Activated naive CD4-positive, alpha-beta T cell treated with anti-CD3 and anti-CD28 coated beads, Interleukin-2, amount 50 U/mL, for 24 hours (primary cell): Measurements from ENCODE around the gene BLM.
"Not testable (repeated sequence)": the region's sequence is repeated elsewhere in the genome, so short reads cannot be mapped to it uniquely, and the experiment has no call there.

Experiments used
- H3K27ac Mint-ChIP-seq: one replicate; pipeline ENCODE4 v1.8.0; 2021; ENCODE audit warnings: mild to moderate bottlenecking, mixed read lengths
- H3K27me3 Mint-ChIP-seq: one replicate; pipeline ENCODE4 v1.8.0; 2021; ENCODE audit warnings: mixed read lengths
- H3K36me3 Mint-ChIP-seq: one replicate; pipeline ENCODE4 v1.8.0; 2021; ENCODE audit warnings: mixed read lengths
- H3K4me1 Mint-ChIP-seq: one replicate; pipeline ENCODE4 v1.8.0; 2021; ENCODE audit warnings: mixed read lengths
- H3K4me3 Mint-ChIP-seq: one replicate; pipeline ENCODE4 v1.8.0; 2021; ENCODE audit warnings: mild to moderate bottlenecking, mixed read lengths
- H3K9me3 Mint-ChIP-seq: one replicate; pipeline ENCODE4 v1.8.0; 2021; ENCODE audit warnings: mixed read lengths

BLM gene

DNA sequence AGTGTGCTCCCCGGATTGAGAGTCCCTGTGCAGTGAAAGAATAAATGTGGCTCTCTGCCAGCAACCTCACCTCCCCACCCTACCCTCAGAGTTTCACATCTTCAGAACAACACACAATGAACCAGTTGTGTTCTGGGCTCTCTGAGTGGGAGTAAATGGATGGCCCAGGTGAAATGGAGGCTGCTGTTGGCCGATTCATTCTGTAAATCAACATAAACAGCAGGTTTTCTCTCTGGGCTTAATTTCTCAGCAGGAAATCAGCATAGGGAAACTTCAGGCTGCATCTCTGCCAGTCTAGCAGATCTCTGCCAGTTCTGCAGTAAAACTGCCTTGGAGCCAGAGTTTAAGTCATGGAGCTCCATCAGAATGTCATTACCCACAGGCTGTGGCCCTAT lies 96.6 kb downstream of the BLM start:
- peaks cover 20% of the 10 kb centered on the region for H3K4me1 Mint-ChIP-seq
- no peaks in the 10 kb centered on the region for H3K27me3 Mint-ChIP-seq
- H3K9me3 Mint-ChIP-seq, result no peaks in the 10 kb centered on the region
- no peak overlapping the region for H3K27ac Mint-ChIP-seq
- H3K4me3 Mint-ChIP-seq, result no peak overlapping the region
- peaks cover 2% of the 10 kb centered on the region for H3K36me3 Mint-ChIP-seq

DNA sequence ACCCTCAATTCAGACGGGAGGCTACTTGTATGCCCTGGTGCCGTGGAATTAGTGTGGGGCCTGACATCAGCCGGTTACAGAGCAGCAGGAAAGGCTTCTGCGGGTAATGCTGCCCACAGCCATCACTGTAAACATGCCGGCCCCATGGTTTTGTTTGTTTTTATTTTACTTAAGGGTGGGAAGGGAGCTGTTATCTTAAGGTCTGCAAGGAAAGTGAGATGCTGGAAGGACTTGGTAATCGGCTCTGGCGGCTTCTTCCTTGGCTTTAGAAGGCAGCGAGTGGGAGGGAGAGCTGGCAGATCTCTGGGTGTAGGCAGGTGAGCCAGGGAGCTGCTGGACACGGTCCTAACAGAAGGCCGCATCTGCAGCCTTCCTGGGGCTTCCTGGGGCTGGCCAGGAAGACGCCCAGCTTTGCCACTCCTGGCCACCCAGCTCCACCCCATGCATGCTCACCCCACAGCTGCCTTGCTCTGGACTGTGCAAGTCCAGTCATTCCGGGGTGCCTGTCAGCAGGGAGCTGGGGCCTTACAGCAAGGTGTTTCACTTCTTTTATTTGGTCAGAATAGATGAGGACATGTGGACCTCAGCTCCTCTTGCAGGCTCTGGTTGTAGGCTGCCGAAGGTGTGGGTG lies 97.2 kb downstream of the BLM start:
- no peak overlapping the region for H3K4me3 Mint-ChIP-seq
- H3K9me3 Mint-ChIP-seq, result no peaks in the 10 kb centered on the region
- no peak overlapping the region for H3K27ac Mint-ChIP-seq
- no peaks in the 10 kb centered on the region for H3K27me3 Mint-ChIP-seq
- peaks cover 21% of the 10 kb centered on the region for H3K4me1 Mint-ChIP-seq
- peaks cover 2% of the 10 kb centered on the region for H3K36me3 Mint-ChIP-seq

DNA sequence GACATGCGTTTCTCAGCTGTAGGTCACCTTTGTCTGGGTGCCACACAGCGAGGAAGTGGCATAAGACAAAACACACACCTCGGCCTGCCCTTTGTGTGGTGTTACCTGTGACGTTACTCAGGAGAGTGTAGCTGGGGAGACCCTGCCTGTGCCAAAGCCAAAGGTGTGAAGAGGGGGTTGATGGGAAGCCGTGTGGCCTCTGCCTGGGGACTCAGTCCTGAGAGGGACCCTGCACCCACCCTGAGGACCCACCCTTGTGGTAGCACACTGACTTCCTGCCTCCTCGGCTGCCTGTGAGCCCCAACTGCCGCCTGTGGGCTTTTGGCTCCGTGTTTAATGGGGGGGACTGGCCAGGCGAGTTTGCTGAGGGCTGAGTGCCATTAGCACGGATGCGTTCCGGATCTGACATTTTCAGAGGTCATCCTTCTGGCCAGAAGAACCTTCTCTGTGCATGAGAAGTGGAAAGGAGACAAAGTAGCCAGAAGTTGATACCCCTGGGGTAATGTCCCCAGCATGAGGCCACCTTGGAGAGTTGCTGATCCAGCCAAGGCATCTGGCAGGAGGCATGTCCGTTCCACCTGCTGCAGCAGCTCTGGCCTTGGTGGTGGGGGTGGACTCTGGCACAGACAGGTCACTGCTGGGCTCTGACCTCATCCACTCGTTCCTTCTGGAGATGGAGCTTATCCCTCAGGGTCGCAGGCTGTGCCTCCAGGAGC lies 99.4 kb downstream of the BLM start:
- H3K4me3 Mint-ChIP-seq, result no peak overlapping the region
- no peak overlapping the region for H3K27ac Mint-ChIP-seq
- no peaks in the 10 kb centered on the region for H3K36me3 Mint-ChIP-seq
- H3K9me3 Mint-ChIP-seq, result no peaks in the 10 kb centered on the region
- H3K27me3 Mint-ChIP-seq, result no peaks in the 10 kb centered on the region
- H3K4me1 Mint-ChIP-seq, result peaks cover 21% of the 10 kb centered on the region

DNA sequence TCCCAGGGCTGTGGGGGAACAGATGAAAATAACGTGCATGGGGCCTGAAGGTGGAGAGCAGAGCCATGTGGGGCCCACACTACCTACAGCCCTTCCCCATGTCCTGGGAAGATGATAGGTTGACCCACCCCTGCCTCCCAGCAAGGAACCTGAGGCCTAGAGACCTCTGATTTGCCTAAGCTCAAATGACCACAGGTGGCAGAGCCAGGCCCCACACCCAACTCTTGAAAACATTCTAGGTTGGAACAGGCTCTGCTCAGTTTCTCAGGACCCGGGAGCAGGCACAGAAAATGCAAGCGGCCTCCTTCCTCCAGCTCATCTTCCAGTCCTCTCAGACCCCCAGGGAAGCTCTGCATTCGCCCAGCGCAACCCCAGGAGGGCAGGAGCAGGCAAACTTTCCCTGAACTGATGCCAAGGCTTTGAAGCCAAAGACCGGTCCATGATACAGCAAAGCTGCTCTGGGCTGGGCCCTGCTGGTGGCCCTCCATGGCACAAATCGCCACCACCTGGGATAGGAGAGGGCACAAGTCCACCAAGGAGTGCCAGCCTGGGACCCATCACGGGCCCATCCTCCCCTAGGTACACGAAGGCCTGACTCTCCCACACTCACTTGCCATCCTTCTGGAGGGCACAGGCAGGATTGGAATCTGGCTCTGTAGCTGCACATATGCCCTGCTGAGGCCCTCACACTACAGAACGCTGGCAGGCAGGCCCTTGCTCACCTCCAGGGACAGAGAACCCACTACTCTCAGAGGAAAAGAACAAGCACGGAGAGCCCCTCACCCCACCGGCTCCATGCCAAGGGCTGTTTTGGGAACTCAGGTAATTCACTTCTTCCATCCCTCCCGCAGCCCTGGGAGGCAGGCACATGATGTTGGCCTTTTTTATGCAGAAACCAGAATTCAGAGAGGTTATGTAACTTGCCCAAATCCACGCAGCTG lies 100.2 kb downstream of the BLM start:
- Mint-ChIP-seq H3K4me1 (peaks cover 21% of the 10 kb centered on the region), H3K4me3 (no peak overlapping the region), H3K27me3 (no peaks in the 10 kb centered on the region), H3K27ac (no peak overlapping the region), H3K36me3 (no peaks in the 10 kb centered on the region), H3K9me3 (no peaks in the 10 kb centered on the region)

DNA sequence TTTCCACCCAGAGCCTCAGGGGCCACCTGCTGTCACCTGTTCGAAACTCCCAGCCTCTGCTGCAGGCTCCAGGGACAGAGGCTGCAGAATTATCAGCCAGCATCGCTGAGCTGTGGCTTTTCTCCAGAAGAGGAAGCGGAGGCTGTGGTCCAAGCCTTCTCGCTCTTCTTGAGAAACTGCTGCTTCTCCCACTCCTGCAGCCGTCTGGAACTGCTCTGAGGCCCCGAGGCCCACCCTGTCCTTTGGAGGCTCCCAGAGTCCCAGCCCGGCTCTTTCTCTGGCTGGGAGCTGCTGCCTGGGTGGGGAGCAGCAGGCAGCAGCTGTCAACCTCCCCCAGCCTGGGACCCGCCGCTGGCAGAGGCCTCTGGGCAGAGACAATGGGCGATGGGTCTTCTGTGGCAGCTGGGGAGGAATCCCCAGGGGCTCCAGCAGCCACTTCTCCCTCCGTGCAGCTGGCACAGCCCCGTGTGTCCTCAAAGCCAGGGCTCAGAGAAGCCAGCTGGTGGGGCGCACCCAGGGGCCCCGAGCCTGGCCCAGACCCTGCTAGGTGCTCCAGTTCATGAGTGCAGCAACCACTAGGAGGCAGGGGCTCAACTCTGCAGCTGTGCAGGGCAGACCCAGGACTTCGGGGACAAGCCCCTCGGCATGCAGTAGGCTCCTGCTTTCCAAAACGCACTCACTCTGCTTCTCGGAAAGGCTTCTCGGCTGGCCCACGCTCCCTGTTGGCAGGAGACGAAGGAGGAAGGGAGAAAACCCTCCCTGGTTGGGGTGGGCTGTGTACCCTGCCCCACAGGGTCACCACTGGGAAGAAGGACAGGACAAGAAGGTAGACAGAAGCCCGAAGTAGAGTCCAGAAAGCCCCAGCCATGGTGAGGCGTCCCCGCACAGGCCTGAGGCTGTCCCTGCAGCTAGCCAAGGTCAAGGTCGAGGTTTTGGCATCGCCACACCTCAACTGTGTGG lies 101.4 kb downstream of the BLM start:
- H3K27ac Mint-ChIP-seq, result no peak overlapping the region
- H3K36me3 Mint-ChIP-seq, result no peaks in the 10 kb centered on the region
- H3K4me1 Mint-ChIP-seq, result peaks cover 21% of the 10 kb centered on the region

DNA sequence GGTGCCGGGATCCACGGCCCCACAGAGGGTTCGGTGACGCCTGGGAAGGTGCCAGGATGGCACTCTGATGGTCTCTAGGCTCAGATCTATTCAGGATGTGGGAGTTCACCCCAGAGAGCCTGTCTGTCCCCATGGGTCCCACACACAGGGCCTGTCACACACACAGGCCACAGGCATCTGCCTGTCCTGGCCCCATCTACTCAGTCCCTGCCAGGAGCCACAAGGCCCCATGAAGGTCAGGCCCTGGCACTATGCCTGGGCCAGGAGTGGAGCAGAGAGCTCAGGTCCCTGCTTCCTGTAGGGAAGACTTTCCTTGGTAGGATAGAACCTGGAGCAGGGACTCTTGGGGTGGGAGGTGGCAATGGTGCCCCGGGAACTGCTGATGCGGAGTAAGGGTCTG lies 102.2 kb downstream of the BLM start:
- Mint-ChIP-seq H3K4me1 (peaks cover 16% of the 10 kb centered on the region), H3K4me3 (no peak overlapping the region), H3K36me3 (no peaks in the 10 kb centered on the region), H3K9me3 (no peaks in the 10 kb centered on the region), H3K27ac (no peak overlapping the region), H3K27me3 (no peaks in the 10 kb centered on the region)

More for the DNA sequence above, 101.4 kb downstream of the BLM start:
- Mint-ChIP-seq H3K4me3 (no peak overlapping the region), H3K9me3 (no peaks in the 10 kb centered on the region), H3K27me3 (no peaks in the 10 kb centered on the region)

DNA sequence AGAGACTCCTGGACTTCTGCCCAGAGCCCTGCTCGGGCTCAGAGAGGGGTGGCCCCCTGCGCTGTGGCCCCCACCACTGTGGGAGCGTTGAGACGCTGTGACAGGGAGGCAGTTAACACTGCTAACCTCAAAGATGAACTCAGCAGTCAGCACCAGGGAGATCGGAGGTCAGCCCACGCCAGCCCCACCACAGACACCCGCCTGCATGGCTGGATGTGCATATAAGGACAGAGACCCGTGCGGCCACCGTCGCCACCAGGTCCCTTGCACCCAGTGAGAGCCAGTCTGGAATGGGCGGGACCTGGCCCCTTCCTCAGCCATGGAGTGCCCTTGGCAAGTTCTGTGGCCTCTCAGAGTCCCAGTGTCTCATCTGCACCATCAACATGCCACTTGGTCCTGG lies 102.7 kb downstream of the BLM start:
- no peak overlapping the region for H3K27ac Mint-ChIP-seq
- H3K36me3 Mint-ChIP-seq, result no peaks in the 10 kb centered on the region
- H3K27me3 Mint-ChIP-seq, result no peaks in the 10 kb centered on the region
- H3K4me3 Mint-ChIP-seq, result no peak overlapping the region
- no peaks in the 10 kb centered on the region for H3K9me3 Mint-ChIP-seq
- H3K4me1 Mint-ChIP-seq, result peaks cover 13% of the 10 kb centered on the region

DNA sequence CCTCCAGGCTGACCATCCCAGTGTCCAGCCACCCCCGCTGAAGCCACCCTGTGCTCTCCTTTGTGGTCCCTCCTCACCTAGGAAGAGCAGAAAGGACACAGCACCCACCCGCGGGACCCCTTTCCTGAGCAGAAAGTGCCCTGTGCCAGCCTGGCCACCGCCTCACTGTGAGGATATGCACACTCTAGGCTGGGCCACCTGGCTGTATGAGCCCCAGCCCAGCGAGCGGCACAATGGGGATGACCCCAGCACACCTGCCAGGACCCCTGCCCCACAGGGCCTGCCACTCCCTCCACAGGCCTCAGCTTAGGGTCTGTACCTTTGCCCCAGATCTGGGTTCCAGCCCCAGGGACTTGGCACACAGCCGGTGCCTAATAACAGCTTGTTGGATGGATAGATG lies 103.3 kb downstream of the BLM start:
- H3K9me3 Mint-ChIP-seq, result no peaks in the 10 kb centered on the region
- no peaks in the 10 kb centered on the region for H3K27me3 Mint-ChIP-seq
- peaks cover 8% of the 10 kb centered on the region for H3K4me1 Mint-ChIP-seq
- no peaks in the 10 kb centered on the region for H3K36me3 Mint-ChIP-seq
- H3K27ac Mint-ChIP-seq, result no peak overlapping the region
- no peak overlapping the region for H3K4me3 Mint-ChIP-seq

DNA sequence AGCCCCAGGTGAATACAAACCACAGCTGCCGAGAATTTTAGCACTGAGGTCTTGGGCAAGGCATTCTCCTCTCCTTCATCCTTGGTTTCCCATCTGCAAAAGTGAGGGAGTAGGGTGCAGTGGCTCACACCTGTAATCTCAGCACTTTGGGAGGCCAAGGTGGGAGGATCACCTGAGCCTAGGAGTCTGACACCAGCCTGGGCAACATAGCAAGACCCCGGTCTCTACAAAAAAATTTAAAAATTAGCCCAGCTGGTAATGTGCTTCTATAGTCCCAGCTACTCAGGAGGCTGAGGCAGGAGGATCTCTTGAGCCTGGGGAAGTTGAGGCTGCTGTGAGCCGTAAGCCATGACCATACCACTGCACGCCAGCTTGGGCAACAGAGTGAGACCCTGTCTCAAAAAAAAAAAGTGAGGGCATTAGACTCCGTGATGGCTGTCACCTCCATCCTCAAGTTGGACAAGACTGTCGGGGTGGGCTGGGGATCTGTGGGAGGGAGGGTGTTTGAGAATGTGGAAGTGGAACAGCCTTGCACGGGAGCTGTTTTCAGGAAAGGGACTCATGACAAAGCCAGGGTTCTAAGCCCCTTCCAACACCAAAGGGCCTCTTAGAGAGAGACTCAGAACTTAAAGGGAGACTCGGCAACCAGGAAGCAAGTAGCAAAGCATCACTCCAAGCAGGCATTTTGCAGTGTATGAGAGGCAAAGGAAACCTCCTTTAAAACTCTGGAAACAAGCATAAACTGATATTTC lies 105.2 kb downstream of the BLM start:
- Mint-ChIP-seq H3K4me1 (peaks cover 7% of the 10 kb centered on the region), H3K27ac (no peak overlapping the region)

DNA sequence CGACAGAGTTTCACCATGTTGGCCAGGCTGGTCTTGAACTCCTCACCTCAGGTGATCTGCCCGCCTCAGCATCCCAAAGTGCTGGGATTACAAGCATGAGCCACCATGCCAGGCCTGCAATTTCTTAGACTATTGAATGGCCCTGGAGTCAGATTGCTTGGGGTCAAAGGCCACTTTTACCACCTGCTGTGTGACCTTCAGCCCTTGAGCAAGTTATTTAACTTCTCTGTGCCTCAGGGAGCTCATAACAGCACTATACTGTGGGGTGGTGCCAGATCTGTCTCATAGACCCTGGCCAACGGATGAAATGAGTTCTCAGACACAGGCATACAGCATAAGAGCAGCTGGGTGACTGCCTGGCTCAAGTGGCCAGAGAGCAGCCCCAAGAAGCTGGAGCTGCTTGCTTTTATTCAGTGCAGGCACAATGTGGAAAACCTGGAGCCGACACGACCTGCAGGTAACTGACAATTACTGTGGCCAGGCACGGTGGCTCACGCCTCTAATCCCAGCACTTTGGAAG lies 106.4 kb downstream of the BLM start:
- peaks cover 4% of the 10 kb centered on the region for H3K4me1 Mint-ChIP-seq
- no peak overlapping the region for H3K4me3 Mint-ChIP-seq
- no peaks in the 10 kb centered on the region for H3K27me3 Mint-ChIP-seq

More for the DNA sequence above, 105.2 kb downstream of the BLM start:
- Mint-ChIP-seq H3K36me3 (no peaks in the 10 kb centered on the region), H3K9me3 (no peaks in the 10 kb centered on the region), H3K27me3 (no peaks in the 10 kb centered on the region), H3K4me3 (no peak overlapping the region)

DNA sequence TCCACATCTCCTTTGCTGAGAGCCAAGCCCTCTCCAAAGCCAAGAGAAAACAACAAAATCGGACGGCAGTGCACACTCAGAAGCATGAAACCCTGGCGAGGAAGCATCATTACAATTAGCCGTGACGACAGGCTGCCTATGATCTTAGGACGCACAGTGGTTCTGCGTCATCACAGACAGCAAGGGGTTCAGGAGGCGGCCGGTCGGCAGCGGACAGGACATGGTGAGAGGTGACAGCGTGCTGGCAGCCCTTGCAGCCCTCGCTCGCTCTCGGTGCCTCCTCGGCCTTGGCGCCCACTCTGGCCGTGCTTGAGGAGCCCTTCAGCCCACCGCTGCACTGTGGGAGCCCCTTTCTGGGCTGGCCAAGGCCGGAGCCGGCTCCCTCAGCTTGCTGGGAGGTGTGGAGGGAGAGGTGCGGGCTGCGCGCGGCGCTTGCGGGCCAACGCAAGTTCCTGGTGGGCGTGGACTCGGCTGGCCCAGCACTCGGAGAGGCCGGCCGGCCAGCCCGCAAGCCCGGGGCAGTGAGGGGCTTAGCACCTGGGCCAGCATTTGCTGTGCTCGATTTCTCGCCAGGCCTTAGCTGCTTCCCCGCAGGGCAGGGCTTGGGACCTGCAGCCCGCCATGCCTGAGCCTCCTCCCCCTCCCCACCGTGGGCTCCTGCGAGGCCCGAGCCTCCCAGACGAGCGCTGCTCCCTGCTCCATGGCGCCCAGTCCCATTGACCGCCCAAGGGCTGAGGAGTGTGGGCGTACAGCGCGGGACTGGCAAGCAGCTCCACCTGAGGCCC lies 108.2 kb downstream of the BLM start:
- H3K36me3 Mint-ChIP-seq, H3K27me3 Mint-ChIP-seq, H3K9me3 Mint-ChIP-seq, H3K4me3 Mint-ChIP-seq, H3K27ac Mint-ChIP-seq: not testable (repeated sequence)
- peaks cover 12% of the 10 kb centered on the region for H3K4me1 Mint-ChIP-seq

More for the DNA sequence above, 106.4 kb downstream of the BLM start:
- Mint-ChIP-seq H3K27ac (no peak overlapping the region), H3K9me3 (no peaks in the 10 kb centered on the region), H3K36me3 (no peaks in the 10 kb centered on the region)

DNA sequence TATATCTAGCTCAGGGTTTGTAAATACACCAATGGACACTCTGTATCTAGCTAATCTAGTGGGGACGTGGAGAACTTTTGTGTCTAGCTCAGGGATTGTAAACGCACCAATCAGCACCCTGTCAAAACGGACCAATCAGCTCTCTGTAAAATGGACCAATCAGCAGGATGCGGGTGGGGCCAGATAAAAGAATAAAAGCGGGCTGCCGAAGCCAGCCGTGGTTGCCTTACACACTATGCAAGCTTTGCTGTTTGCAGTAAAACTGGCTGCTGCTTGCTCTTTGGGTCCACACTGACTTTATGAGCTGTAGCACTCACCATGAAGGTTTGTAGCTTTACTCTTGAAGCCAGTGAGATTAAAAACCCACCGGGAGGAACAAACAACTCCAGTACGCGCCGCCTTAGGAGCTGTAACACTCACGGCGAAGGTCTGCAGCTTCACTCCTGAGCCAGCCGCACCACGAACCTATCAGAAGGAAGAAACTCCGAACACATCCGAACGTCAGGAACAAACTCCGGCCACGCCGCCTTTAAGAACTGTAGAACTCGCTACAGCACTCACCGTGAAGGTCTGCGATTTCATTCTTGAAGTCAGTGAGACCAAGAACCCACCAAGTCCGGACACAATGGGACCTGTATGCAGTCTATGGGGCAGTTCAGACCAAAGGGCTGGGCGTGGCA lies 109.2 kb downstream of the BLM start:
- not testable (repeated sequence) for H3K9me3 Mint-ChIP-seq, H3K4me3 Mint-ChIP-seq, H3K27ac Mint-ChIP-seq, H3K36me3 Mint-ChIP-seq, H3K27me3 Mint-ChIP-seq
- H3K4me1 Mint-ChIP-seq, result peaks cover 20% of the 10 kb centered on the region

DNA sequence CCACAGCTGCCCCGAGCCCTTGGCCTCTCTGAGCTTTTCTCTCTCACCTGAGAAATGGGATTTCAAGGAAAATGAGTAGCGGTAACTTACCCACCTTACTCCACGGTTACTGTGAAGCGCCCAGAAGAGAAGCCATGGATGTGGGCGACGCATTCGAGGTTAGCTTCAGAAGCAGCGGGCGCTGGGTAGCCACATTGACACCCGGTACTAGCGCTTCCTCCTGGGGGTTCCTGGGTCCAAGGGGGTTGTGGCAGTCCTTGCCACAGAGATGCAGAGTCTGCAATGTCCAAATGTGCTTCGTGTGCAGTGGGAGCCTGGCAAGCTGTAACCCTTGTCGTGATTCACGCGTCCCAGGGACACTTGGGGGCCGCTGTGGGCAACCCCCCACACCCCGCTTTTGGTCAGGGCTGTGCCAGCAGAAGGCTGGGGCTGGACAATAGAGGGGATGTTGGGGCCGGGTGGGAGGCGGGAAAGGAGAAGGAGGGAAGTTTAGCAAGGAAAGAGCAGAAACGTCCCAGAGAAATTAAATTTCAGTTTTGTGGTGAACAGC lies 109.8 kb downstream of the BLM start:
- Mint-ChIP-seq H3K27me3 (no peaks in the 10 kb centered on the region), H3K4me1 (peaks cover 20% of the 10 kb centered on the region), H3K36me3 (no peaks in the 10 kb centered on the region), H3K9me3 (no peaks in the 10 kb centered on the region), H3K4me3 (no peak overlapping the region), H3K27ac (no peak overlapping the region)
